ENCODE results near the gene RGS10.

The RGS10 gene

DNA sequence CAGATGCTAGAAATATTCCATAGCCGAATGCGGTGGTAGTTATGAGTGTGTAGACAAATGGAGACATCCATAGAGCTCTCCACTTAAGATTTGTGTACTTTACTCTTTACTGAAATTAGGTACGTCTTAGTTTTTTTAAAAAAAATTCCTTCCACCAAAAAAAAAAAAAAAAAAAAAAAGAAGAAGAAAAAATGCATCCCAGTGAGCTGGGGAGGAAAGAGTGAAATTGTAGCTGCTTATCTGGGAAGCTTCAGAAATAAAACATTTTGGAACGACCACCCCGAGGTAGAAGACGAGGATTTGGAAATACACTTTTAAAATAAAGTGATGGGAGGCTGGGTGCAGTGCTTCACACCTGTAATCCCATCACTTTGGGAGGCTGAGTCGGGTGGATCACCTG is 53.8 kb downstream of the RGS10 start:
- Mint-ChIP-seq H3K27ac (peak overlapping the region; percentile 79), H3K27me3 (ENCODE audit: low read depth) (no peaks in the 10 kb centered on the region), H3K4me3 (peak overlapping the region; percentile 28), H3K9me3 (no peaks in the 10 kb centered on the region), H3K4me1 (ENCODE audit: low read depth) (peaks cover 36% of the 10 kb centered on the region), H3K36me3 (ENCODE audit: low read depth) (no peaks in the 10 kb centered on the region)

DNA sequence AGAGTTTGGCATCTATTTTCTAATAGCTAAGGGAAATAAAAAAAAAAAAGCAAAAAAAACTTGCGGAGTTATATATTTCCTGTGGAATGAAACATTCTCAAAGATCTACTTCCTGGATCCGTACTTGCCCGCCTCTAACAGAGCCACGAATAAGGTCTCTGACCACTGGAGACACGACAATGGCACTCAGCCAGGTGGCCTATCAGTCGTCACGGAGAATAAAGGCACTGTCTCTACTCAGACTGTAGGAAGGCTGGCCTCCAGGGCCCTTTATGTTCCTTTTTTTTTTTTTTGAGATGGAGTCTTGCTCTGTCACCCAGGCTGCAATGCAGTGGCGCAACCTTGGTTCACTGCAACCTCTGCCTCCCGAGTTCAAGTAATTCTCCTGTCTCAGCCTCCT is 58.7 kb downstream of the RGS10 start:
- Mint-ChIP-seq H3K9me3 (no peaks in the 10 kb centered on the region), H3K36me3 (ENCODE audit: low read depth) (peaks cover 2% of the 10 kb centered on the region), H3K27ac (no peak overlapping the region), H3K4me1 (ENCODE audit: low read depth) (peaks cover 25% of the 10 kb centered on the region), H3K27me3 (ENCODE audit: low read depth) (no peaks in the 10 kb centered on the region), H3K4me3 (no peak overlapping the region)

- Mint-ChIP-seq H3K9me3 (no peaks in the 10 kb centered on the region), H3K27me3 (ENCODE audit: low read depth) (no peaks in the 10 kb centered on the region), H3K4me1 (ENCODE audit: low read depth) (peaks cover 31% of the 10 kb centered on the region), H3K27ac (no peak overlapping the region), H3K36me3 (ENCODE audit: low read depth) (peaks cover 2% of the 10 kb centered on the region), H3K4me3 (no peak overlapping the region)
These were observed 59.5 kb downstream of the RGS10 start for GRCh38 chr10:119483001-119483400.

DNA sequence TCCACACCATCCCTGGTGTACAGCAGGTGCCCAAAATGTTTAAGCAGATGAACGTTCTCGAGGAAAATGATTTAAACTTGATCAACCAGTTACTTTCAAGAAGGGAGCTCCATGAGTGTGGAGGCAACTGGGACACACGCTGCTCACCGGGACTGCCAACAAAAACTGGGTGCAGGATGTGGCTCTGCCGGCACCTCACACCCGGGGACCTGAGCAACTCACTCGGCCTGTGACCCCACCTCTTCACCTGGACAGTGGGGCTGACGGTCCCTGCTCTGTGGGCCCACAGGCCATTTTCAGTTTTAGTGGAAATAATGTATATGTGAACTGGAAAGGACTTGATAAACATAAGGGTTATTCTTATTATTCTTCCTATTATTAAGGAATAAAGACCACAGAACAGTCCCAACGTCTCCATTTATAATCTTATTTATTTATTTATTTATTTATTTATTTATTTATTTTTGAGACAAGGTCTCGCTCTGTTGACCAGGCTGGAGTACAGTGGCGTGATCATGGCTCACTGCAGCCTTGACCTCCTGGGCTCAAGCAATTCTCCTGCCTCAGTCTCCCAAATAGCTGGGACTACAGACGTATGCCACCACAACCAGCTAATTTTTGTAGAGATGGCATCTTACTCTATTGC is 60.6 kb downstream of the RGS10 start:
- Mint-ChIP-seq H3K4me1 (ENCODE audit: low read depth) (peaks cover 33% of the 10 kb centered on the region), H3K27ac (no peak overlapping the region), H3K4me3 (no peak overlapping the region), H3K36me3 (ENCODE audit: low read depth) (peaks cover 2% of the 10 kb centered on the region), H3K27me3 (ENCODE audit: low read depth) (no peaks in the 10 kb centered on the region), H3K9me3 (no peaks in the 10 kb centered on the region)

GRCh38 chr10:119480667-119481066 is 61.9 kb downstream of the RGS10 start:
- peaks cover 35% of the 10 kb centered on the region for H3K4me1 Mint-ChIP-seq (ENCODE audit: low read depth)
- H3K4me3 Mint-ChIP-seq, result no peak overlapping the region
- H3K36me3 Mint-ChIP-seq (ENCODE audit: low read depth), result peaks cover 2% of the 10 kb centered on the region
- H3K27ac Mint-ChIP-seq, result no peak overlapping the region
- no peaks in the 10 kb centered on the region for H3K27me3 Mint-ChIP-seq (ENCODE audit: low read depth)
- H3K9me3 Mint-ChIP-seq, result no peaks in the 10 kb centered on the region

DNA sequence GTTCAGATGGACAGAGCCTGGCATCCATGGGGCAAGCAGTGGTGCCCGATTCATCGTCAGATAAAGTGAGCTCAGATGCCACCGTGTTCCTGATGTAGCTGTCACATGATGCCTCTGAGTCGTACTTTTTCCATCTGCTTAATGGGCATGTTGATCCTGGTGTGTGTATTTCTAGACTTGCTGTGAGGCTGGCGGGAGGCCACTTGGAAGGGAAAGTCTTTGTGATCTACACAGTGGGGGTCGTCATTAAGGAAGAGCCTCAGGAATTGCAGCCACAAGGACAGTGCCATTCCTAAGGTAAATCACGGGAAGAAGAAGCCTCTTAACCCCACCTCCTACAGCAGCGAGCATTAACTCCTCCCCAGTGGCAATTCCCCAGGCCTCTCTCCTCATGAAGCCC is 63.0 kb downstream of the RGS10 start:
- no peaks in the 10 kb centered on the region for H3K27me3 Mint-ChIP-seq (ENCODE audit: low read depth)
- peak overlapping the region; percentile 82 for H3K27ac Mint-ChIP-seq
- H3K4me1 Mint-ChIP-seq (ENCODE audit: low read depth), result peaks cover 32% of the 10 kb centered on the region
- H3K36me3 Mint-ChIP-seq (ENCODE audit: low read depth), result peaks cover 2% of the 10 kb centered on the region
- no peak overlapping the region for H3K4me3 Mint-ChIP-seq
- no peaks in the 10 kb centered on the region for H3K9me3 Mint-ChIP-seq

DNA sequence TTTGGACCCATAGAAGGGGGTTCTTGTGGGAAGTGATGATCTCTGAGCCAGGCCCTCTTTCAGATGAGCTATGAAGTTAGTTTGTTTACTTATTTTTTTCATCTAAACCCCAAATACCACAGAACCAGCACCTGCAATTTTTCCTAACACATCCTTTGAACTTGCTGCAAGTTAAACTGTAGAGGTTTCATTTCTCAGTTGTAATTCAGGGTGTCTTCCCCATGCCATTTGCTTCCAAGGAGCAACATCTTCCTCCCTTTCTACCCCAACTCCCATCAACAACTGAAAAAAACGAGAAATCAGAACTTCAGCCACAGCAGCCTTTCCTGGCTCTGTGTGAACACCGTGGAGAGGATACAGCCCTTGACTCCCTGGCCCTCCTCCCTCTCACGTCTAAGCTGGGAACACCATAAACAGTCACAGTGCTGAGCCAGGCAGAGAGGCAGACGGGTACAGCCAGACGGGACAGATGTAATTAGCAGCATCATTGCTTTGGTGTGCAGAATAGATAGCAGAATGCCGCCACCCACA is 63.6 kb downstream of the RGS10 start:
- Mint-ChIP-seq H3K4me3 (peak overlapping the region; percentile 72), H3K27me3 (ENCODE audit: low read depth) (no peaks in the 10 kb centered on the region), H3K9me3 (peaks cover 2% of the 10 kb centered on the region), H3K27ac (peak overlapping the region; percentile 82), H3K36me3 (ENCODE audit: low read depth) (peaks cover 2% of the 10 kb centered on the region), H3K4me1 (ENCODE audit: low read depth) (peaks cover 32% of the 10 kb centered on the region)

DNA sequence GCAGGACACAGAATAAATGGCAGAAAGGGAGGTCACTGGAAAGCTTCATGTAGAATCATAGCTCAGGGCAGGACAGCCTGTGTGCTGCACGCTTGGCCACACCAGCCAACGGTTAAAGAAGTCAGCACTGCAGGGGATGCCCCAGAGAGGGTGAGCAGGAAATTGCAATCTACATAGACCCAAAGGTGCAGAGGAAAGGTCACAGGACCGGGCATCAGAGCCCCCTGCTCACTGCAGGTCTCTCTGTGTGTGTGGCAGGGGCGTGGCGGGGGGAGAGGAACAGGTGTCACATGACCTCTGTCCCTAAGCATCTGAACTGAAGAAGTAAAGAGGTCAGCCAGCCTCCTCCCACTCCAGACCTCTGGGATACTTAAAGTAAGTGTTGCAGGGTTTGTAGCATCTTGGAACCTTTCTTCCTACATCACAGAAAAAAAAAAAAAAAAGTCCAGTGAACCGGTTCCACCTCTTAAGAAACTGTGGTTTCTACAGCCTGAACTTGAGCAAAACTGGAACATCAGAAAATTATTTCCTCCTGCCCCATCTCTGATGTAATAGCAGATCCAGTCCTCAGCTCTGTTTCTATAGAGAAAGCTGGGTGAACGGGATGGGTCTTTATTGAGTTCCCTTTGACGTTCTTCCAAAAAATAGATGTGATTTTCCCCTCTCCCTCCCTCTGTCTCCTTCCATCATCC is 64.3 kb downstream of the RGS10 start:
- peaks cover 32% of the 10 kb centered on the region for H3K4me1 Mint-ChIP-seq (ENCODE audit: low read depth)
- peak overlapping the region; percentile 82 for H3K27ac Mint-ChIP-seq
- no peaks in the 10 kb centered on the region for H3K27me3 Mint-ChIP-seq (ENCODE audit: low read depth)
- H3K36me3 Mint-ChIP-seq (ENCODE audit: low read depth), result peaks cover 2% of the 10 kb centered on the region
- peaks cover 3% of the 10 kb centered on the region for H3K9me3 Mint-ChIP-seq
- peak overlapping the region; percentile 72 for H3K4me3 Mint-ChIP-seq

DNA sequence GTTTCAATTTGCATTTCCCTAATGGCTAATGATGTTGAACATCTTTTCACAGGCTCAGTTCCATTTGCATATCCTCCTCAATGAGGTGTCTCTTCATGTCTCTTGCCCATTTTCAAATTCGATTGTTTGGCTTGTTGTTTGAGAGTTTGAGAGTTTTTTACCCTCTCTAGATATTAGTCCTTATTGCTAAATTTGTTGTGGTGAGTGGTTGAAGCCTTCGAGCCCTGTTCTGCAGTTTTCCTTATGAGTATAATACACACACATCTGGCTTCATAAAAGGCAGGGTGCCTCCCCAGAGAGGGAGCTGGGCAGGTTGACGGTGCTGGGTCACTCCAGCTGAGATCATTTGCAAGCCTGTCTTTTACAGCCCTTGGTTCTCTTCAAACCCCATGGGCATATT is 65.1 kb downstream of the RGS10 start:
- Mint-ChIP-seq H3K4me3 (peak overlapping the region; percentile 72), H3K9me3 (peaks cover 3% of the 10 kb centered on the region), H3K27ac (peak overlapping the region; percentile 82), H3K36me3 (ENCODE audit: low read depth) (no peaks in the 10 kb centered on the region), H3K27me3 (ENCODE audit: low read depth) (no peaks in the 10 kb centered on the region), H3K4me1 (ENCODE audit: low read depth) (peaks cover 30% of the 10 kb centered on the region)

DNA sequence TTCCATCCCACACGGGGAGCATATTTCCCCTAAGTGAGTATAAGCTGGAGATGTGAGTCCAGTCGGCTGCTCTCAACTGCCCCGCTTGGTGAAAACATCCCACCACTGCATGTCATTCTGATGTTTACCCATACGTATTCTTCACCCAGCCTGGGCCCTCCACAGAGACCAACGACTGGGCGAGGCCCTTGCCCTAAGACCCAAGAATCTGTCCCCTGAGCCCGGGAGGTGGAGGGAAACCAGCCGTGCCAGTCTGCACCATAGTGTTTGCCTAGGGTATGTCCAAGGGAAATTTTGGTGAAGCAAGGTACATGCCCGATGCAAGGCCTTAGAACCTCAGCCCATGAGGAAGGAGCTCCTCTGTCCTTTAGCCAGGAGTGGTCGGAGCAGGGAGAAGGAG is 67.9 kb downstream of the RGS10 start:
- H3K27me3 Mint-ChIP-seq (ENCODE audit: low read depth), result peaks cover 15% of the 10 kb centered on the region
- no peaks in the 10 kb centered on the region for H3K36me3 Mint-ChIP-seq (ENCODE audit: low read depth)
- H3K9me3 Mint-ChIP-seq, result peaks cover 3% of the 10 kb centered on the region

DNA sequence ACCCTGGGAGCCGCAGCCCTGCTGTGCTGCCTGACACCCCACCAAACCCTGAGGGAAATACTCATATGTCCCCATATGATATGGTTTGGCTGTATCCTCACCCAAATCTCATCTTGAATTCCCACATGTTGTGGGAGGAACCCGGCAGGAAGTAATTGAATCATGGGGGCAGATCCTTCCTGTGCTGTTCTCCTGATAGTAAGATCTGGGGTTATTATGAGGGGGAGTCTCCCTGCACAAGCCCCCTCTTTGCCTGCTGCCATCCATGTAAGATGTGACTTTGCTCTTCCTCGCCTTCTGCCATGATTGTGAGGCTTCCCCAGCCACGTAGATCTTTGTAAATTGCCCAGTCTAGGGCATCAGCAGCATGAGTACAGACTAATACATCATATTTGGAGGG is 68.7 kb downstream of the RGS10 start:
- no peaks in the 10 kb centered on the region for H3K36me3 Mint-ChIP-seq (ENCODE audit: low read depth)
- H3K4me3 Mint-ChIP-seq, result no peak overlapping the region
- H3K4me1 Mint-ChIP-seq (ENCODE audit: low read depth), result peaks cover 20% of the 10 kb centered on the region
- peaks cover 3% of the 10 kb centered on the region for H3K9me3 Mint-ChIP-seq
- H3K27ac Mint-ChIP-seq, result no peak overlapping the region
- H3K27me3 Mint-ChIP-seq (ENCODE audit: low read depth), result peaks cover 15% of the 10 kb centered on the region

More for the DNA sequence above, 67.9 kb downstream of the RGS10 start:
- no peak overlapping the region for H3K27ac Mint-ChIP-seq
- H3K4me3 Mint-ChIP-seq, result no peak overlapping the region
- peaks cover 28% of the 10 kb centered on the region for H3K4me1 Mint-ChIP-seq (ENCODE audit: low read depth)

DNA sequence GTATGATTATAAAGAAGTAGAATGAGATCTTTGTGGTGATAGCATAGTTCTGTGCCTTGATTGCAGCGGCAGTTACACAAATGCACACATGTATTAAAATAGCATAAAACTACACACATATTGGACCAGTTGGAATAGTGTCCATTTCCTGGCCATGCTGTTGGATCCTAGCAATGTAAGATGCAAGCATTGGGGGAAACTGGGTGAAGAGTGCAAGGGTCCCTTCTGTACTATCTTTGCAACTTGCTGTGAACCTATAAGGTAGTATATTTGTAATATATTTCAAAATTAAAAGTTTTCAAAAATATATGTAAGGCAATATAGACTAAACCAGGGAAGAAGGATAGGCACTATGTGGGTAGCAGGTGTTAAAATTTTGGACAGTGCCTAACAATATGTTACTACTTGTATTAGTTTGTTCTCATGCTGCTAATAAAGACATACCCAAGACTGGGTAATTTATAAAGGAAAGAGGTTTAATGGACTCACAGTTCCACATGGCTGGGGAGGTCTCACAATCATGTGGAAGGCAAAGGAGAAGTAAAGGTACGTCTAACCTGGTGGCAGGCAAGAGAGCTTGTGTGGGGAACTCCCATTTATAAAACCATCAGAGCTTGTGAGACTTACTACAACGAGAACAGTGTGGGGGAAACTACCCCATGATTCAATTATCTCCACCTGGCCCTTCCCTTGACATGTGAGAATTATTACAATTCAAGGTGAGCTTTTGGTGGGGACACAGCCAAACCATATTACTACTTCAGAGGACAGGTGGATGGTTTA is 71.4 kb downstream of the RGS10 start:
- Mint-ChIP-seq H3K36me3 (ENCODE audit: low read depth) (no peaks in the 10 kb centered on the region), H3K4me1 (ENCODE audit: low read depth) (peaks cover 10% of the 10 kb centered on the region), H3K27me3 (ENCODE audit: low read depth) (peaks cover 15% of the 10 kb centered on the region), H3K4me3 (no peak overlapping the region), H3K9me3 (peaks cover 3% of the 10 kb centered on the region), H3K27ac (no peak overlapping the region)

DNA sequence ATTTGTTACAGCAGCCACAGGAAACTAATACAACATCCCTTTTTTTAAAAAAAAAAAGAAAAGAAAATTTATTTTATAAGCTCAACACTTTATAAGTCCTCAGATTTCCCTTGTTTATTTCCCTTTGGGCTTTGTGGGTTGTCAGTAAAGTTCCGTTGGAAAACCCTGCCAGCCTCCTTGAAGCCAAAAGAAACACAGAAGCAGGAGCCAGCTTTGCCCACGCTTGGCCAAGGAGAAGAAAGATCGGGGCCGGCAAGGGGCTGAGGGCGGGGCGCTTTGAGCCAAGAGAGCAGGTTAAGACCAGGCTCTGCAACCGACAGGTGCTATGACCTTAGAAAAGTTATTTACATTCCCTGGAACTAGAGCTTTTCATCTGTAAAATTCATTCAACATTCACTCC is 72.7 kb downstream of the RGS10 start:
- H3K4me3 Mint-ChIP-seq, result no peak overlapping the region
- peaks cover 3% of the 10 kb centered on the region for H3K9me3 Mint-ChIP-seq
- H3K27ac Mint-ChIP-seq, result no peak overlapping the region
- peaks cover 15% of the 10 kb centered on the region for H3K27me3 Mint-ChIP-seq (ENCODE audit: low read depth)
- no peaks in the 10 kb centered on the region for H3K36me3 Mint-ChIP-seq (ENCODE audit: low read depth)
- H3K4me1 Mint-ChIP-seq (ENCODE audit: low read depth), result peaks cover 9% of the 10 kb centered on the region

- H3K27ac Mint-ChIP-seq, result no peak overlapping the region
- peaks cover 15% of the 10 kb centered on the region for H3K27me3 Mint-ChIP-seq (ENCODE audit: low read depth)
- peaks cover 3% of the 10 kb centered on the region for H3K9me3 Mint-ChIP-seq
- H3K4me1 Mint-ChIP-seq (ENCODE audit: low read depth), result peaks cover 9% of the 10 kb centered on the region
- no peak overlapping the region for H3K4me3 Mint-ChIP-seq
- no peaks in the 10 kb centered on the region for H3K36me3 Mint-ChIP-seq (ENCODE audit: low read depth)
These were observed 73.2 kb downstream of the RGS10 start for GRCh38 chr10:119469325-119469707.

Measured in T-helper 1 cell treated with Interleukin-12 subunit alpha and Interleukin-12 subunit beta and Interleukin-4 antibody, amounts not matched to agents 30 μg/mL and 1 μg/mL, for 36 hours (primary cell).